CD14-positive monocyte (primary cell): ENCODE measurements around the gene ANK2. TPM values are rescaled to one million over a fixed set of nuclear protein-coding genes. Genes with fewer than 3 reads are reported as not detected.

Source experiments
- DNase-seq, 3 donors: peaks; one replicate each; pipeline ENCODE4 v3.0.0-alpha.2; 2011 to 2022
- H2AFZ ChIP-seq: 2 replicates; pipeline ENCODE4 v1.6.0; 2012; ENCODE audit warnings: mild to moderate bottlenecking, low read depth, low read length, inconsistent platforms; ENCODE audit not compliant: insufficient read depth, poor library complexity, severe bottlenecking
- H3K27ac ChIP-seq, 2 donors: 1 replicate in 1 of 2; 2 replicates in 1 of 2; pipeline ENCODE4 v1.5.1; 2012 to 2013; ENCODE audit warnings: low read length in 2 of 2, control low read depth in 1 of 2, inconsistent platforms in 1 of 2, low read depth in 1 of 2, mild to moderate bottlenecking in 1 of 2
- H3K27me3 ChIP-seq, 2 donors: one replicate each; pipeline versions ENCODE4 v1.6.0 to v1.6.1; 2011 to 2013; ENCODE audit warnings: low read length in 2 of 2; ENCODE audit not compliant: control insufficient read depth in 2 of 2, insufficient read depth in 2 of 2
- H3K36me3 ChIP-seq, 2 donors: replicated peaks in 1 of 2; 1 replicate in 1 of 2; 2 replicates in 1 of 2; pipeline versions ENCODE4 v1.5.1 to v1.6.1; 2012 to 2013; ENCODE audit warnings: low read length in 2 of 2, control low read depth in 1 of 2, inconsistent platforms in 1 of 2, mild to moderate bottlenecking in 1 of 2; ENCODE audit not compliant: insufficient read depth in 2 of 2, control insufficient read depth in 1 of 2
- H3K4me1 ChIP-seq, 2 donors: 1 replicate in 1 of 2; 2 replicates in 1 of 2; pipeline versions ENCODE4 v1.5.1 to v1.6.1; 2012 to 2013; ENCODE audit warnings: low read length in 2 of 2, control low read depth in 1 of 2, inconsistent platforms in 1 of 2, mild to moderate bottlenecking in 1 of 2, moderate library complexity in 1 of 2; ENCODE audit not compliant: insufficient read depth in 2 of 2, control insufficient read depth in 1 of 2
- H3K4me2 ChIP-seq: replicated peaks from 2 replicates; pipeline ENCODE3; 2012; ENCODE audit warnings: low read length, moderate library complexity, mild to moderate bottlenecking; ENCODE audit not compliant: poor library complexity, severe bottlenecking; ENCODE audit errors: extremely low read depth
- H3K4me3 ChIP-seq, 3 experiments: fragments of 200-600 bp in 1 of 3; sonication (generic) in 1 of 3; replicated peaks in 1 of 3; 1 replicate in 2 of 3; 2 replicates in 1 of 3; pipeline ENCODE4 v1.5.1; 2011 to 2013; ENCODE audit warnings: low read length in 3 of 3, mild to moderate bottlenecking in 3 of 3, control low read depth in 2 of 3, low read depth in 2 of 3, inconsistent platforms in 1 of 3, moderate library complexity in 1 of 3
- H3K79me2 ChIP-seq: 2 replicates; pipeline ENCODE4 v1.6.0; 2012; ENCODE audit warnings: mild to moderate bottlenecking, control low read depth, inconsistent platforms, low read length, moderate library complexity; ENCODE audit not compliant: insufficient read depth
- H3K9ac ChIP-seq: 2 replicates; pipeline ENCODE4 v1.6.0; 2017; ENCODE audit warnings: low read length, mild to moderate bottlenecking; ENCODE audit not compliant: insufficient read depth, poor library complexity, severe bottlenecking
- H3K9me3 ChIP-seq, 2 donors: replicated peaks in 1 of 2; 1 replicate in 1 of 2; 2 replicates in 1 of 2; pipeline versions ENCODE4 v1.5.1 to v1.6.1; 2012 to 2013; ENCODE audit warnings: low read length in 2 of 2, control low read depth in 1 of 2; ENCODE audit not compliant: control insufficient read depth in 1 of 2, insufficient read depth in 1 of 2
- H4K20me1 ChIP-seq: 2 replicates; pipeline ENCODE4 v1.6.0; 2012; ENCODE audit warnings: mild to moderate bottlenecking, low read length, control low read depth, moderate library complexity; ENCODE audit not compliant: insufficient read depth
- H3K27ac Mint-ChIP-seq, 7 donors: one replicate each; pipeline ENCODE4 v1.8.0; 2020; ENCODE audit warnings: mild to moderate bottlenecking in 7 of 7, mixed read lengths in 7 of 7, moderate library complexity in 6 of 7, inconsistent platforms in 2 of 7
- H3K27me3 Mint-ChIP-seq, 3 donors: one replicate each; pipeline ENCODE4 v1.8.0; 2021 to 2022; ENCODE audit warnings: low read depth in 3 of 3, mild to moderate bottlenecking in 3 of 3, mixed read lengths in 3 of 3, moderate library complexity in 3 of 3, inconsistent platforms in 1 of 3
- H3K36me3 Mint-ChIP-seq, 2 donors: one replicate each; pipeline ENCODE4 v1.8.0; 2020; ENCODE audit warnings: mixed read lengths in 2 of 2, inconsistent platforms in 1 of 2, mild to moderate bottlenecking in 1 of 2
- H3K4me1 Mint-ChIP-seq: one replicate; pipeline ENCODE4 v1.8.0; 2020; ENCODE audit warnings: mild to moderate bottlenecking, mixed read lengths
- H3K4me3 Mint-ChIP-seq, 2 donors: one replicate each; pipeline ENCODE4 v1.8.0; 2020; ENCODE audit warnings: mild to moderate bottlenecking in 2 of 2, mixed read lengths in 2 of 2, moderate library complexity in 1 of 2
- H3K9me3 Mint-ChIP-seq, 7 donors: one replicate each; pipeline ENCODE4 v1.8.0; 2020 to 2022; ENCODE audit warnings: mixed read lengths in 7 of 7, mild to moderate bottlenecking in 6 of 7, moderate library complexity in 6 of 7, inconsistent platforms in 2 of 7
- CTCF ChIP-seq: fragments of 200-600 bp; IDR thresholded peaks from one replicate; pipeline ENCODE4 v1.8.0; 2022; ENCODE audit warnings: antibody characterized with exemption, mild to moderate bottlenecking
- WGBS: methylation state at CpG from one replicate; pipeline ENCODE4 v1.1.5; 2013; ENCODE audit warnings: missing lambda C conversion rate; ENCODE audit not compliant: insufficient coverage; 5-methylcytosine and 5-hydroxymethylcytosine counted together
- intact Hi-C, 2 donors: fragments of 100-400 bp; cut with micrococcal nuclease; formaldehyde crosslinking; loops; one replicate each; pipeline versions ENCODE4 v1.15.0 to v1.15.1; 2023
- polyA plus RNA-seq, 3 donors: library from polyadenylated mRNA; depleted of rRNA in 1 of 3; unstranded in 2 of 3; stranded (reverse) in 1 of 3; fragments of 300-500 nt in 2 of 3; fragments of >200 nt in 1 of 3; fragmentation: Illumina TruSeq in 2 of 3; gene quantifications; 1 replicate in 2 of 3; 2 replicates in 1 of 3; pipeline ENCODE4 v1.2.3, GENCODE V29; 2012 to 2021

The ANK2 gene
- polyA plus RNA-seq, 3 donors, result not detected

DNA sequence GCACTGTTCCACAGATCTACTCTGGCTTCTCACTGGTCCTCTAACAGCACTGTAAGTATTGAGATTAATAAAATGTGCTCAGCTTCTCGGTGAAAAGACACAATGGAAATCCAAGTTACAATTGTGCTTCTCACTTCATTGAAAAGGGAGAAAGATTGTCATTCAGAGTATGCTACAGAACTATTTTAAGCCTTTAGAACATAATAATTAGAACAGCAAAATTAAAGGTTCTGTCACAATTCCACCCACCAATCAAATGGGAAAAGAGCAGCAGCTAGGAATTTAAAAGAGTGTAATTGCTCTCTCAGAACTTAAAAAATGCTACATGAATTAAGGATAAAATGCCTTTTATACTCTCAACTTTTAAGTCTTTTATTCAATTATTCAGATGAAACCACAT is 329.4 kb downstream of the ANK2 start:
- H3K36me3 ChIP-seq, result no peaks in the 10 kb centered on the region
- intact Hi-C loops, result no loop called here
- no peaks in the 10 kb centered on the region for H4K20me1 ChIP-seq
- Mint-ChIP-seq H3K4me1 (no peaks in the 10 kb centered on the region), H3K27me3 (peaks cover 0 to 4% (median 0%) of the 10 kb centered on the region in 3 donors), H3K36me3 (no peaks in the 10 kb centered on the region), H3K9me3 (peaks cover 0 to 2% (median 0%) of the 10 kb centered on the region in 7 donors), H3K27ac (no peak overlapping the region), H3K4me3 (no peak overlapping the region)
- H3K27me3 ChIP-seq, result no peaks in the 10 kb centered on the region
- no peak overlapping the region for H3K9ac ChIP-seq
- H2AFZ ChIP-seq, result no peak overlapping the region
- H3K4me1 ChIP-seq, result no peaks in the 10 kb centered on the region
- H3K79me2 ChIP-seq, result no peaks in the 10 kb centered on the region
- H3K4me3 ChIP-seq, result no peak overlapping the region
- H3K9me3 ChIP-seq, result no peaks in the 10 kb centered on the region
- TF ChIP-seq CTCF, result no peak
- H3K27ac ChIP-seq, result no peak overlapping the region
- no peak overlapping the region for H3K4me2 ChIP-seq
- no peak for DNase-seq
- no CpG with 5 or more reads among the region's 1 CpG for WGBS

DNA sequence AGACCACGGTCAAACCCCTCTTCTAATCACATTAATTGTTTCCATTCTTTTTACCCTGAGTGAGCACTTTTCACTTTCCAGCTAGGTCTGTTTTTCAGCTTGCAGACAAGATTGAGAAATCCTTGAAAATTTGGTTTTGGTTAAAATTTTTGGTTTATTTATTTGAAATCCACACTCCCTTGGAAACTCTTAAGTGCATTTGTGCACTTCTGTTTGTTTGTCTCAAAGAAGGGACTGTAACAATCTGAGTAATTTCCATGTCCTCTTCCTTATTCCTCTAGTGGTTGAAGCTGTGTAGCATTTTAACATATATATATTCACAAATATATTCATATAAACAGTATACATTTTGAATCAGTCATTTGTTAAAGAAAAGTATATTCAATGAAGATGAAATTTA is 333.3 kb downstream of the ANK2 start:
- intact Hi-C loops, result no loop called here
- H3K27me3 Mint-ChIP-seq, result peaks cover 0 to 4% (median 3%) of the 10 kb centered on the region in 3 donors
- H3K9ac ChIP-seq, result no peak overlapping the region
- H2AFZ ChIP-seq, result no peak overlapping the region
- no peaks in the 10 kb centered on the region for H3K36me3 ChIP-seq
- H3K27ac ChIP-seq, result no peak overlapping the region
- TF ChIP-seq CTCF, result no peak
- H3K27me3 ChIP-seq, result peaks cover 0 to 3% of the 10 kb centered on the region in 2 donors
- no peaks in the 10 kb centered on the region for H4K20me1 ChIP-seq
- H3K27ac Mint-ChIP-seq, result no peak overlapping the region
- H3K4me3 ChIP-seq, result no peak overlapping the region
- no peaks in the 10 kb centered on the region for H3K4me1 Mint-ChIP-seq
- H3K4me3 Mint-ChIP-seq, result no peak overlapping the region
- H3K4me2 ChIP-seq, result no peak overlapping the region
- no CpG with 5 or more reads among the region's 1 CpG for WGBS
- no peaks in the 10 kb centered on the region for H3K36me3 Mint-ChIP-seq
- H3K4me1 ChIP-seq, result no peaks in the 10 kb centered on the region
- no peaks in the 10 kb centered on the region for H3K79me2 ChIP-seq
- DNase-seq, result no peak
- H3K9me3 Mint-ChIP-seq, result peaks cover 0 to 2% (median 0%) of the 10 kb centered on the region in 7 donors
- H3K9me3 ChIP-seq, result no peaks in the 10 kb centered on the region
